ENCODE measurements around the gene MROH2B. TPM values are rescaled to one million over a fixed set of nuclear protein-coding genes. Genes with fewer than 3 reads are reported as not detected.

Gene MROH2B
- total RNA-seq = not detected
- polyA plus RNA-seq = not detected
- total RNA-seq = not detected

GRCh38 chr5:41071242-41071641, at the start of gene MROH2B:
Gene MROH2B (minus strand): TSS chr5:41071342. CDS start chr5:41070852, 490 bp downstream.
- ATAC-seq = no peak
- no peak within 1 kb of the TSS for H3K4me3 ChIP-seq (ENCODE audit: low read length)
- intact Hi-C loops (cut with micrococcal nuclease) = no loop called here
- H3K27me3 ChIP-seq (ENCODE audit: control insufficient read depth in 2 of 2, insufficient read depth in 2 of 2, low read length in 2 of 2) = no peaks in the 10 kb centered on the region
- no peak for DNase-seq
- no peak within 1 kb of the TSS for H3K27ac ChIP-seq (ENCODE audit: low read depth, low read length)
- H3K4me1 ChIP-seq (ENCODE audit: control insufficient read depth in 2 of 2, insufficient read depth in 2 of 2, low read length in 2 of 2) = no peaks in the 10 kb centered on the region
- no peaks in the 10 kb centered on the region for H3K36me3 ChIP-seq (ENCODE audit: control insufficient read depth in 2 of 3, insufficient read depth in 3 of 3, low read length in 3 of 3)
- Mint-ChIP-seq H3K36me3 (no peaks in the 10 kb centered on the region), H3K9me3 (peaks cover 0 to 4% (median 2%) of the 10 kb centered on the region in 11 donors), H3K27ac (no peak within 1 kb of the TSS), H3K4me1 (no peaks in the 10 kb centered on the region), H3K4me3 (no peak within 1 kb of the TSS), H3K27me3 (peaks cover 0 to 3% (median 0%) of the 10 kb centered on the region in 5 donors)
- H3K9me3 ChIP-seq (ENCODE audit: control insufficient read depth in 2 of 3, low read length in 3 of 3) = no peaks in the 10 kb centered on the region
- CTCF ChIA-PET = no interaction called here
- POLR2A ChIA-PET = no interaction called here

- ChIA-PET POLR2A (no interaction called here), CTCF (no interaction called here)
- no peaks in the 10 kb centered on the region for H3K36me3 ChIP-seq (ENCODE audit: control insufficient read depth in 2 of 3, insufficient read depth in 3 of 3, low read length in 3 of 3)
- H3K27me3 ChIP-seq (ENCODE audit: control insufficient read depth in 2 of 2, insufficient read depth in 2 of 2, low read length in 2 of 2) = no peaks in the 10 kb centered on the region
- ATAC-seq (no peak), DNase-seq (no peak)
- H3K4me3 ChIP-seq (ENCODE audit: low read length) = no peak overlapping the region
- H3K27ac Mint-ChIP-seq = no peak overlapping the region
- peaks cover 0 to 4% (median 0%) of the 10 kb centered on the region in 5 donors for H3K27me3 Mint-ChIP-seq
- H3K9me3 ChIP-seq (ENCODE audit: control insufficient read depth in 2 of 3, low read length in 3 of 3) = no peaks in the 10 kb centered on the region
- peaks cover 0 to 3% (median 0%) of the 10 kb centered on the region in 5 donors for H3K36me3 Mint-ChIP-seq
- no peaks in the 10 kb centered on the region for H3K4me1 ChIP-seq (ENCODE audit: control insufficient read depth in 2 of 2, insufficient read depth in 2 of 2, low read length in 2 of 2)
- no peaks in the 10 kb centered on the region for H3K4me1 Mint-ChIP-seq
- H3K27ac ChIP-seq (ENCODE audit: low read depth, low read length) = no peak overlapping the region
- intact Hi-C loops (cut with micrococcal nuclease) = no loop called here
- peaks cover 0 to 10% (median 3%) of the 10 kb centered on the region in 11 donors for H3K9me3 Mint-ChIP-seq
- H3K4me3 Mint-ChIP-seq = no peak overlapping the region
These were observed 49.5 kb upstream of the MROH2B start for GRCh38 chr5:41120600-41120999.

DNA sequence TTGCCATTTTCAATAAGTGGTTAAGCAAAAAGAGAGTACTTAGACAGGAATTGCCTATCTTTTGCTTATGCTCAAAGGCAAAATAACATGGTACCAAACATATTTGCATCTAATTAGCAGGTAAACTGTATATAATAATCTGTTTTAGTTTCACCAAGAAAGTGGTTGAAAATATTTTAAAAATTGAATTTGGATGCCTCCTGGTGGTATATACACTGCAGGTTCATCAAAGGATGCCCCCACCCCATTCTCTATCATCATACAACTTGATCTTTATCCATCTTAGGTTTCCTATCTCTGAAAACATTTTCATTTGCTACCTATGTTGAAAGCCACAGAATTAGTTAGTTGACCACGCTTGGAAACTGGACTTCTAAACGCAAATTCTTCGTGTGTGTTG, 47.0 kb upstream of the MROH2B start:
- H3K9me3 ChIP-seq (ENCODE audit: control insufficient read depth in 2 of 3, low read length in 3 of 3) = no peaks in the 10 kb centered on the region
- POLR2A ChIA-PET = no interaction called here
- H3K27ac Mint-ChIP-seq = no peak overlapping the region
- H3K36me3 Mint-ChIP-seq = peaks cover 0 to 3% (median 0%) of the 10 kb centered on the region in 5 donors
- CTCF ChIA-PET = no interaction called here
- no peak overlapping the region for H3K4me3 Mint-ChIP-seq
- no peak overlapping the region for H3K4me3 ChIP-seq (ENCODE audit: low read length)
- H3K27me3 Mint-ChIP-seq = no peaks in the 10 kb centered on the region
- peaks cover 0 to 10% (median 3%) of the 10 kb centered on the region in 11 donors for H3K9me3 Mint-ChIP-seq
- H3K4me1 Mint-ChIP-seq = no peaks in the 10 kb centered on the region
- H3K27me3 ChIP-seq (ENCODE audit: control insufficient read depth in 2 of 2, insufficient read depth in 2 of 2, low read length in 2 of 2) = no peaks in the 10 kb centered on the region
- no peak for DNase-seq
- ATAC-seq = no peak
- no peaks in the 10 kb centered on the region for H3K4me1 ChIP-seq (ENCODE audit: control insufficient read depth in 2 of 2, insufficient read depth in 2 of 2, low read length in 2 of 2)
- intact Hi-C loops (cut with micrococcal nuclease) = no loop called here
- H3K36me3 ChIP-seq (ENCODE audit: control insufficient read depth in 2 of 3, insufficient read depth in 3 of 3, low read length in 3 of 3) = no peaks in the 10 kb centered on the region
- no peak overlapping the region for H3K27ac ChIP-seq (ENCODE audit: low read depth, low read length)

GRCh38 chr5:41115281-41115680, 44.1 kb upstream of the MROH2B start:
- H3K4me3 ChIP-seq (ENCODE audit: low read length) = no peak overlapping the region
- peaks cover 0 to 5% (median 0%) of the 10 kb centered on the region in 11 donors for H3K9me3 Mint-ChIP-seq
- H3K27ac ChIP-seq (ENCODE audit: low read depth, low read length) = no peak overlapping the region
- CTCF ChIA-PET = interaction anchor here (0.6 to 0.7 kb wide), 2 partner anchors 137 to 371 kb away, joined by 4 to 5 read pairs; no protein-coding TSS in a partner anchor
- H3K36me3 Mint-ChIP-seq = peaks cover 0 to 3% (median 0%) of the 10 kb centered on the region in 5 donors
- no peak for DNase-seq
- no peaks in the 10 kb centered on the region for H3K27me3 ChIP-seq (ENCODE audit: control insufficient read depth in 2 of 2, insufficient read depth in 2 of 2, low read length in 2 of 2)
- no peak overlapping the region for H3K4me3 Mint-ChIP-seq
- no peaks in the 10 kb centered on the region for H3K9me3 ChIP-seq (ENCODE audit: control insufficient read depth in 2 of 3, low read length in 3 of 3)
- POLR2A ChIA-PET = no interaction called here
- H3K4me1 Mint-ChIP-seq = no peaks in the 10 kb centered on the region
- no peaks in the 10 kb centered on the region for H3K4me1 ChIP-seq (ENCODE audit: control insufficient read depth in 2 of 2, insufficient read depth in 2 of 2, low read length in 2 of 2)
- intact Hi-C loops (cut with micrococcal nuclease) = no loop called here
- H3K27me3 Mint-ChIP-seq = no peaks in the 10 kb centered on the region
- H3K36me3 ChIP-seq (ENCODE audit: control insufficient read depth in 2 of 3, insufficient read depth in 3 of 3, low read length in 3 of 3) = no peaks in the 10 kb centered on the region
- H3K27ac Mint-ChIP-seq = no peak overlapping the region
- no peak for ATAC-seq

GRCh38 chr5:41112486-41113455, 41.6 kb upstream of the MROH2B start:
- ATAC-seq (no peak), DNase-seq (no peak)
- Histone ChIP-seq H3K36me3 (ENCODE audit: control insufficient read depth in 2 of 3, insufficient read depth in 3 of 3, low read length in 3 of 3) (no peaks in the 10 kb centered on the region), H3K27me3 (ENCODE audit: control insufficient read depth in 2 of 2, insufficient read depth in 2 of 2, low read length in 2 of 2) (no peaks in the 10 kb centered on the region), H3K27ac (ENCODE audit: low read depth, low read length) (no peak overlapping the region), H3K4me3 (ENCODE audit: low read length) (no peak overlapping the region), H3K9me3 (ENCODE audit: control insufficient read depth in 2 of 3, low read length in 3 of 3) (no peaks in the 10 kb centered on the region), H3K4me1 (ENCODE audit: control insufficient read depth in 2 of 2, insufficient read depth in 2 of 2, low read length in 2 of 2) (no peaks in the 10 kb centered on the region)
- Mint-ChIP-seq H3K27ac (no peak overlapping the region), H3K4me3 (no peak overlapping the region), H3K27me3 (peaks cover 0 to 6% (median 0%) of the 10 kb centered on the region in 5 donors), H3K4me1 (no peaks in the 10 kb centered on the region), H3K9me3 (peaks cover 0 to 5% (median 0%) of the 10 kb centered on the region in 11 donors), H3K36me3 (peaks cover 0 to 3% (median 0%) of the 10 kb centered on the region in 5 donors)
- ChIA-PET CTCF (no interaction called here), POLR2A (no interaction called here)
- intact Hi-C loops (cut with micrococcal nuclease) = no loop called here

GRCh38 chr5:41109186-41109585, 38.0 kb upstream of the MROH2B start:
- Histone ChIP-seq H3K27me3 (ENCODE audit: control insufficient read depth in 2 of 2, insufficient read depth in 2 of 2, low read length in 2 of 2) (no peaks in the 10 kb centered on the region), H3K4me1 (ENCODE audit: control insufficient read depth in 2 of 2, insufficient read depth in 2 of 2, low read length in 2 of 2) (no peaks in the 10 kb centered on the region), H3K36me3 (ENCODE audit: control insufficient read depth in 2 of 3, insufficient read depth in 3 of 3, low read length in 3 of 3) (no peaks in the 10 kb centered on the region), H3K9me3 (ENCODE audit: control insufficient read depth in 2 of 3, low read length in 3 of 3) (no peaks in the 10 kb centered on the region), H3K27ac (ENCODE audit: low read depth, low read length) (no peak overlapping the region), H3K4me3 (ENCODE audit: low read length) (no peak overlapping the region)
- no peak for DNase-seq
- no peak overlapping the region for H3K4me3 Mint-ChIP-seq
- POLR2A ChIA-PET = no interaction called here
- no peaks in the 10 kb centered on the region for H3K36me3 Mint-ChIP-seq
- CTCF ChIA-PET = no interaction called here
- peaks cover 0 to 11% (median 0%) of the 10 kb centered on the region in 11 donors for H3K9me3 Mint-ChIP-seq
- intact Hi-C loops (cut with micrococcal nuclease) = no loop called here
- no peak overlapping the region for H3K27ac Mint-ChIP-seq
- no peaks in the 10 kb centered on the region for H3K4me1 Mint-ChIP-seq
- no peak for ATAC-seq
- peaks cover 0 to 6% (median 0%) of the 10 kb centered on the region in 5 donors for H3K27me3 Mint-ChIP-seq

- no peak for ATAC-seq
These were observed 31.2 kb upstream of the MROH2B start for GRCh38 chr5:41102341-41102740.

More at GRCh38 chr5:41102341-41102740, 31.2 kb upstream of the MROH2B start:
- ChIA-PET CTCF (no interaction called here), POLR2A (no interaction called here)
- no peak for DNase-seq
- H3K4me1 Mint-ChIP-seq = no peaks in the 10 kb centered on the region
- Histone ChIP-seq H3K4me1 (ENCODE audit: control insufficient read depth in 2 of 2, insufficient read depth in 2 of 2, low read length in 2 of 2) (no peaks in the 10 kb centered on the region), H3K27ac (ENCODE audit: low read depth, low read length) (no peak overlapping the region), H3K27me3 (ENCODE audit: control insufficient read depth in 2 of 2, insufficient read depth in 2 of 2, low read length in 2 of 2) (no peaks in the 10 kb centered on the region), H3K9me3 (ENCODE audit: control insufficient read depth in 2 of 3, low read length in 3 of 3) (no peaks in the 10 kb centered on the region), H3K4me3 (ENCODE audit: low read length) (no peak overlapping the region), H3K36me3 (ENCODE audit: control insufficient read depth in 2 of 3, insufficient read depth in 3 of 3, low read length in 3 of 3) (no peaks in the 10 kb centered on the region)
- no peaks in the 10 kb centered on the region for H3K36me3 Mint-ChIP-seq
- intact Hi-C loops (cut with micrococcal nuclease) = no loop called here
- H3K9me3 Mint-ChIP-seq = peaks cover 0 to 8% (median 0%) of the 10 kb centered on the region in 11 donors
- H3K4me3 Mint-ChIP-seq = no peak overlapping the region
- H3K27me3 Mint-ChIP-seq = no peaks in the 10 kb centered on the region
- H3K27ac Mint-ChIP-seq = no peak overlapping the region
